Measurements from ENCODE around the gene APCDD1L.
"Not testable (repeated sequence)": the region's sequence is repeated elsewhere in the genome, so short reads cannot be mapped to it uniquely, and the experiment has no call there.

APCDD1L gene

DNA sequence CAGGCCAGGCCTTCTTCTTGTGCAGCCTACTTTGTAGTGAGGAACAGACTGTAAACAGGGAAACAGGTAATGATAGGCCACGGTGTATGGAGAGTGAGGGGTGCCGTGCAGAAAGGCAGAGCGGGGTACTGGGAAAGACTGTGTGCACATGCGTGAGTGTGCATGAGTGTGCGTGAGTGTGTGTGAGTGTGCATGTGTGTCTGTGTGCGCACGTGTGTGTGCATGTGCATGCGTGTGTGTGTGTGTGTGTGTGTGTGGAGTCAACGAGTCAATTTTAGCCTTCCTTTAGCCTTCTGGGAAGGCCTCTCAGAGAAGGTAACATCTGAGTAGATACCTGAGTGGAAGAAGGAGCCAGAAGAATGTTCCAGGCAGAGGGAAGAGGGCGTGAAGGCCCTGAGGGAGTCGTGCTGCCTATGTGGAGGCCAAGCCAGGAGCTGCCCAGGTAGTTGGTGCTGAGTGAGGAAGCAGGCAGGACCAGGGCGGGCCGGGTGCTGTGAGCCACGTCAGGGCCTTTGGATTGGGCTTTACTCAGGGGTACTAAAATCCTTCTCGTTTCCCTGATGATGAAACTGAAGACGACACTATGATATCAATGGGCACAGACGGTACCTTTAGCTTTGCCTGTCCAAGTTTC lies 6.3 kb downstream of the APCDD1L start:
- Histone ChIP-seq H3K4me2 (ENCODE audit: low read length) (no peak overlapping the region), H3K9me3 (ENCODE audit: low read length) (peaks cover 8% of the 10 kb centered on the region), H2AFZ (ENCODE audit: low read length) (no peak overlapping the region), H4K20me1 (ENCODE audit: insufficient read depth, low read length) (no peaks in the 10 kb centered on the region), H3K79me2 (ENCODE audit: insufficient read depth, low read length) (no peaks in the 10 kb centered on the region), H3F3A (ENCODE audit: insufficient read depth, low read length) (no peaks in the 10 kb centered on the region), H3K4me1 (ENCODE audit: insufficient read depth, low read length, severe bottlenecking) (no peaks in the 10 kb centered on the region), H3K27ac (ENCODE audit: low read depth, low read length, poor library complexity, severe bottlenecking) (no peak overlapping the region), H3K27me3 (ENCODE audit: insufficient read depth, low read length) (no peaks in the 10 kb centered on the region; the same call in 1 of the 2 replicates), H3K4me3 (ENCODE audit: low read depth, low read length, poor library complexity, severe bottlenecking) (no peak overlapping the region), H3K9ac (ENCODE audit: low read length) (no peak overlapping the region), H3K36me3 (ENCODE audit: insufficient read depth, low read length) (no peaks in the 10 kb centered on the region; the same call in 1 of the 2 replicates), H3K9me2 (ENCODE audit: low read depth, low read length) (no peaks in the 10 kb centered on the region)
- no peak for TF ChIP-seq EZH2 (IDR thresholded peaks at IDR 0.05; ENCODE audit: borderline replicate concordance, low read length)
- TF ChIP-seq, protein P1, sequence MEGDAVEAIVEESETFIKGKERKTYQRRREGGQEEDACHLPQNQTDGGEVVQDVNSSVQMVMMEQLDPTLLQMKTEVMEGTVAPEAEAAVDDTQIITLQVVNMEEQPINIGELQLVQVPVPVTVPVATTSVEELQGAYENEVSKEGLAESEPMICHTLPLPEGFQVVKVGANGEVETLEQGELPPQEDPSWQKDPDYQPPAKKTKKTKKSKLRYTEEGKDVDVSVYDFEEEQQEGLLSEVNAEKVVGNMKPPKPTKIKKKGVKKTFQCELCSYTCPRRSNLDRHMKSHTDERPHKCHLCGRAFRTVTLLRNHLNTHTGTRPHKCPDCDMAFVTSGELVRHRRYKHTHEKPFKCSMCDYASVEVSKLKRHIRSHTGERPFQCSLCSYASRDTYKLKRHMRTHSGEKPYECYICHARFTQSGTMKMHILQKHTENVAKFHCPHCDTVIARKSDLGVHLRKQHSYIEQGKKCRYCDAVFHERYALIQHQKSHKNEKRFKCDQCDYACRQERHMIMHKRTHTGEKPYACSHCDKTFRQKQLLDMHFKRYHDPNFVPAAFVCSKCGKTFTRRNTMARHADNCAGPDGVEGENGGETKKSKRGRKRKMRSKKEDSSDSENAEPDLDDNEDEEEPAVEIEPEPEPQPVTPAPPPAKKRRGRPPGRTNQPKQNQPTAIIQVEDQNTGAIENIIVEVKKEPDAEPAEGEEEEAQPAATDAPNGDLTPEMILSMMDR (IDR thresholded peaks at IDR 0.05; ENCODE audit: low read length) = no peak

DNA sequence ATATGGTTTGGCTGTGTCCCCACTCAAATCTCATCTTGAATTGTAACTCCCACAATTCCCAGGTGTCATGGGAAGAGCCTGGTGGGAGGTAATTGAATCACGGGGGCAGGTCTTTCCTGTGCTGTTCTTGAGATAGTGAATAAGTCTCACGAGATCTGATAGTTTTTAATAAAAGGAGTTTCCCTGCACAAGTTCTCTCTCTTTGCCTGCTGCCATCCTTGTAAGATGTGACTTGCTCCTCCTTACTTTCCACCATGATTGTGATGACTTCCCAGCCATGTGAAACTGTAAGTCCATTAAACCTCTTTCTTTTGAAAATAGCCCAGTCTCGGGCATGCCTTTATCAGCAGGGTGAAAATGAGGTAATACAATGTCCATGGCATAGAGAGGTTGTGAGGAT lies 8.2 kb downstream of the APCDD1L start:
- not testable (repeated sequence) for H3K4me1 ChIP-seq (ENCODE audit: insufficient read depth, low read length, severe bottlenecking); H3K27ac ChIP-seq (ENCODE audit: low read depth, low read length, poor library complexity, severe bottlenecking); H3K9me3 ChIP-seq (ENCODE audit: low read length); H3K36me3 ChIP-seq (ENCODE audit: insufficient read depth, low read length); H3K9ac ChIP-seq (ENCODE audit: low read length); H3F3A ChIP-seq (ENCODE audit: insufficient read depth, low read length); H3K4me3 ChIP-seq (ENCODE audit: low read depth, low read length, poor library complexity, severe bottlenecking); H3K4me2 ChIP-seq (ENCODE audit: low read length); H3K27me3 ChIP-seq (ENCODE audit: insufficient read depth, low read length); H2AFZ ChIP-seq (ENCODE audit: low read length); H3K9me2 ChIP-seq (ENCODE audit: low read depth, low read length); H3K79me2 ChIP-seq (ENCODE audit: insufficient read depth, low read length); H4K20me1 ChIP-seq (ENCODE audit: insufficient read depth, low read length)

DNA sequence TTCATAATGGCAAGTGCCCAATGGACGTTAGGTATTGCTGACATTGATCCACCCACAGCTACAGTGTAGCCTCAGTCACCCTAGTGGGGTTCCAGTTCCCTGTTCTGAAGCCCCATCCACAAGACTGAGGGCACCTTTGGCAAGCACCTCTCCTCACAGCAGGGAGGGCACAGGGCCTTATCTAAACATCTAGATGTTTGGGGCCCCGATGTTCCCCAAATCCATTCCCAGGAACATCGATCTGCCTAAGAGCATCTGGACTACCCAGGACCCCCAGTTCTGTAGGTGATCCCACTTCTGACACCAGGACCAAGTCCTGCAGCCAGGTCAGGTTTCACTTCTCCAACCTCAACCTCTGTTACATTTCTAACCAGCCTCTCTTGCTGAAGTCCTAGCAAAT lies 10.6 kb downstream of the APCDD1L start:
- Histone ChIP-seq H3K36me3 (ENCODE audit: insufficient read depth, low read length) (no peaks in the 10 kb centered on the region; the same call in 1 of the 2 replicates), H2AFZ (ENCODE audit: low read length) (no peak overlapping the region), H3K79me2 (ENCODE audit: insufficient read depth, low read length) (no peaks in the 10 kb centered on the region), H3K9me3 (ENCODE audit: low read length) (peaks cover 9% of the 10 kb centered on the region), H3K4me1 (ENCODE audit: insufficient read depth, low read length, severe bottlenecking) (no peaks in the 10 kb centered on the region), H3F3A (ENCODE audit: insufficient read depth, low read length) (no peaks in the 10 kb centered on the region), H3K4me3 (ENCODE audit: low read depth, low read length, poor library complexity, severe bottlenecking) (no peak overlapping the region), H3K9ac (ENCODE audit: low read length) (no peak overlapping the region), H4K20me1 (ENCODE audit: insufficient read depth, low read length) (no peaks in the 10 kb centered on the region), H3K4me2 (ENCODE audit: low read length) (no peak overlapping the region), H3K27me3 (ENCODE audit: insufficient read depth, low read length) (peaks cover 4% of the 10 kb centered on the region; the same call in 1 of the 2 replicates), H3K9me2 (ENCODE audit: low read depth, low read length) (no peaks in the 10 kb centered on the region), H3K27ac (ENCODE audit: low read depth, low read length, poor library complexity, severe bottlenecking) (no peak overlapping the region)
- TF ChIP-seq, protein P1 (IDR thresholded peaks at IDR 0.05; ENCODE audit: low read length) = no peak
- TF ChIP-seq EZH2 (IDR thresholded peaks at IDR 0.05; ENCODE audit: borderline replicate concordance, low read length) = no peak

DNA sequence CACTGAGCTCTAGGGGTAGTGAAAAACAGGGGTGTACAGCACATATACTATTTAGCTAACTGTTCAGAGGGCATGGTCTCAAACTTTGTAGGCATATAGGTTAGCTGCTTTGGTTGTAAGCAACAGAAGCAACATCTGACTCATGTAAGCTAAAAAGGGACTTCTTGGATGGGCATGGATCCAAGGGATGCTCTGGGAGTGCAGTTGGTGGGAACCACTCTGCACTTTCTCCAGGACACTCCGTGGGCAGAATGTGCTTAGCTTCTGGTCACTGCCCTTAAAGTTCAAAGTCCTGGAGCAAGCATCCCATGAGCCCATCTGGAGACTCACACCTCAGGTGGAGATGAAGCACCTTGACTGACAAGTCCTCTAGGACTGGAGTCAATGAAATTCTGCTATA lies 11.5 kb downstream of the APCDD1L start:
- no peak overlapping the region for H2AFZ ChIP-seq (ENCODE audit: low read length)
- H3K4me1 ChIP-seq (ENCODE audit: insufficient read depth, low read length, severe bottlenecking) = no peaks in the 10 kb centered on the region
- no peak overlapping the region for H3K9ac ChIP-seq (ENCODE audit: low read length)
- no peak overlapping the region for H3K4me3 ChIP-seq (ENCODE audit: low read depth, low read length, poor library complexity, severe bottlenecking)
- H3K27me3 ChIP-seq (ENCODE audit: insufficient read depth, low read length) = peaks cover 4% of the 10 kb centered on the region; the same call in 1 of the 2 replicates
- no peaks in the 10 kb centered on the region for H3K9me2 ChIP-seq (ENCODE audit: low read depth, low read length)
- H3K27ac ChIP-seq (ENCODE audit: low read depth, low read length, poor library complexity, severe bottlenecking) = no peak overlapping the region
- no peaks in the 10 kb centered on the region; the same call in 1 of the 2 replicates for H3K36me3 ChIP-seq (ENCODE audit: insufficient read depth, low read length)
- TF ChIP-seq, protein P1 (IDR thresholded peaks at IDR 0.05; ENCODE audit: low read length) = no peak
- no peak for TF ChIP-seq EZH2 (IDR thresholded peaks at IDR 0.05; ENCODE audit: borderline replicate concordance, low read length)
- H3K9me3 ChIP-seq (ENCODE audit: low read length) = peaks cover 9% of the 10 kb centered on the region
- no peak overlapping the region for H3K4me2 ChIP-seq (ENCODE audit: low read length)
- no peaks in the 10 kb centered on the region for H3K79me2 ChIP-seq (ENCODE audit: insufficient read depth, low read length)
- H3F3A ChIP-seq (ENCODE audit: insufficient read depth, low read length) = no peaks in the 10 kb centered on the region
- no peaks in the 10 kb centered on the region for H4K20me1 ChIP-seq (ENCODE audit: insufficient read depth, low read length)
